Stimulated activated naive CD4-positive, alpha-beta T cell treated with Interleukin-2 at 50 U/mL for 16 hours (primary cell): ENCODE results near the gene GNG7.
"Not testable (repeated sequence)": the region's sequence is repeated elsewhere in the genome, so short reads cannot be mapped to it uniquely, and the experiment has no call there.

Experiments
- DNase-seq: peaks from one replicate; lab custom pipeline; 2025; lab: John Stamatoyannopoulos, UW

The GNG7 gene

DNA sequence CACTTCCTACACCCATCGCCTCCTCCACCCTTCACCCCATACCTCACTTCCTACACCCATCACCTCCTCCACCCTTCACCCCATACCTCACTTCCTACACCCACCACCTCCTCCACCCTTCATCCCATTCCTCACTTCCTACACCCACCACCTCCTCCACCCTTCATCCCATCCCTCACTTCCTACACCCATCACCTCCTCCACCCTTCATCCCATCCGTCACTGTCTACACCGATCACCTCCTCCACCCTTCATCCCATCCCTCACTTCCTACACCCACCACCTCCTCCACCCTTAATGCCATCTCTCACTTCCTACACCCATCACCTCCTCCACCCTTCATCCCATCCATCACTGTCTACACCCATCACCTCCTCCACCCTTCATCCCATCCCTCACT is 10.7 kb upstream of the GNG7 start:
- not testable (repeated sequence) for DNase-seq

- no peak for DNase-seq
Measured at GRCh38 chr19:2711875-2712205, 9.3 kb upstream of the GNG7 start.

GRCh38 chr19:2711172-2711874 is 8.8 kb upstream of the GNG7 start:
- no peak for DNase-seq

- DNase-seq: no peak
Measured at GRCh38 chr19:2706251-2706650, 3.8 kb upstream of the GNG7 start.

- DNase-seq: no peak
Measured at GRCh38 chr19:2703691-2704216, 1.3 kb upstream of the GNG7 start.

- no peak for DNase-seq
Measured at GRCh38 chr19:2703077-2703437, 563 bp upstream of the GNG7 start.

DNA sequence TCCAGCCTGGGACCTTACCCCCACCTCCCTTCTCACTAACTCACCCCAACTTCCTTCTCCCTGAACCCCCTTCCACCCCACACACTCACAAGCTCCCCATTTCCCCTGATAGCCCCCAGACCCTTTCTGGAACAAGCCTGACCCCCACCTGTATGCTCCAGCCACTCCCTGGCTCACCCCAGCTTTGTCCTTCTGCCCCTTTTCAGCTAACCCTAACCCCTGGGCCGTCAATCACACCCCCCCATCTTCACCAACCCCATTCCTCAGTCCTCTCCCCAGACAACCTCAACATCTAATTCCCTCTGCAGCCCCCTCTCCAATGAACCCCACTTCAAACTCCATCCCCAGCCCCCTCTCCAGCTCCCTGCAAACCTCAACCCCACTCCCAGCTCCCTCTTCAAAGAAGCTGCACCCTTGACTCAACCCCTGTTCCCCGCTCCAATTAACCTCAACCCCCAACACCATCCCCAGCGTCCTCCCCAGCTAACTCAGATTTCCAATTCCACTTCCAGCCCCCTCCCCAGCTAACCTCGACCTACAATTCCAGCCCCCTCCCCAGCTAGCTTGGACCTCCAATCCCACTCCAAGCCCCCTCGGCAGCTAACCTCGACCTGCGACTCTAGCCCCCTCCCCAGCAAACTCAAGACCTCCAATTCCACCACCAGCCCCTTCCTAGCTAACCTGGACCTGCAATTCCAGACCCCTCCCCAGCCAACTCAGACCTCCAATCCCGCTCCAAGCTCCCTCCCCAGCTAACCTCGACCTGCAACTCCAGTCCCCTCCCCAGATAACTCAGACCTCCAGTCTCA is 929 bp downstream of the GNG7 start:
- no peak for DNase-seq

DNA sequence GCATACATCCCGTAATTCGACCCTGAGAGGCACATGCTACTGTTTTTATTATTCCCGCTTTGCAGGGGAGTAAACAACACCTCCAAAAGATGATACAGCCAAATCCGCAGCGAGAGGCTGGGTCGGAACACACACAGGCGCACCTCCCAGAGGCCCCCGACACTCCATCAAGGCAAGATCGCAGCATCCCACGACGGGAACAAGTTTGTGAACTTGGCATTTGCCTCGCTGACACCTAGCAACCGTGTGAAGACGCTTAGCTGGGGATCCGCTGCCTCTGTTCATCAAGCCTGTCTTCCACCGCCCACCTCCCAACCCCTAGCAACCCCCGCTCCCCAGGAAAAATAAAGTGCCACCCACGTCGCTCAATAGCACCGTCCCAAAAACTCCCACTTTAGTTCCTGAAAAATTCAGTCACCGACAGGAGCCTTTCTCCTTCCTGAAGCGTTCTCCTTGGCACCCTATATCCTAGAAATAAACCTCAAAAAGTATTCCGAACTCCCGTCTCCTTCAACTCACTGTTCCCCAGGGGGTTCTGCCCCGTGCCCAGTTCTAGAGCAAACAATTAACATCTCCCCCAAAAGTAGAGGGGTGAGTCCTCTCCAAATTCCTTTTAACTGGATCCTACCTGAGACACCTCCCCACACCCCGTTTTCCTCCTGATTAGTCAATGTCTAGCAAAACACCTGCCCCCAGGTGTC is 1.7 kb downstream of the GNG7 start:
- no peak for DNase-seq

- no peak for DNase-seq
Measured at GRCh38 chr19:2699413-2700140, 2.9 kb downstream of the GNG7 start.

GRCh38 chr19:2694196-2694595 is 8.3 kb downstream of the GNG7 start:
- no peak for DNase-seq

- no peak for DNase-seq
Measured at GRCh38 chr19:2693492-2694160, 8.9 kb downstream of the GNG7 start.

DNA sequence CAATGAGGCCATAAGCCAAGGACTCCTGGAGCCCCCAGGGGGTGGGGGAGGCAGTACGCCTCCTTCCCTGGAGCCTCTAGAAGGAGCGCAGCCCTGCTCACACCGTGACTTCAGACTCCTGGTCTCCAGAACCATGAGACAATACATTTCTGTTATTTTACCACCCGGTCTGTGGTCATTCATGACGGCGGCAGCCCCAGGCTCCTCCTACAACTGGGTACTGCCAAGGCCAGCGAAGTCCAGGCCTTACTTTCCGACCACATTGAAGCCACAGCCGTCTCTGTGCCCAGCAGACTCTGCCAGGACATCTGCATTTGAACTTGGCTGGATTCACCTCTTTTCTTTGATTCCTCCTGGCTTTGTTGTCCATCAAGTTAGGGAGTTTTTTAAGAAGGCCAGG is 10.5 kb downstream of the GNG7 start:
- DNase-seq: no peak

DNA sequence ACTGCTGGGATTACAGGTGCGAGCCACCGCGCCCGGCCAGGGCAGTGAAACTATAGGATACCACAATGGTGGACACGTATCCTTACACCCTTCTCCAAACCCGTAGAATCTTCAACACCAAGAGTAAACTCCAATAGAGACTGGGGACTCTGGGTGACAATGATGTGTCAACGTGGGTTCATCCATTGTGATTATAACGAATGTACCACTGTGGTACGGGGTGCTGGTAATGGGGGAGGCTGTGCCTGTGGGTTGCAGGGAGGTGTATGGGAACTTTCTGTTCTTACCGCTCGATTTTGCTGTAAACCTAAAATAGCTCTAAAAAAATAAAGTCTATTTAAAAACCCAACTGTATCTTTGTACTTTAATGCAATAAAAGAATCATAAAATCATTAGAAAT is 11.6 kb downstream of the GNG7 start:
- DNase-seq: no peak

- no peak for DNase-seq
Measured at GRCh38 chr19:2686360-2686759, 16.1 kb downstream of the GNG7 start.

DNA sequence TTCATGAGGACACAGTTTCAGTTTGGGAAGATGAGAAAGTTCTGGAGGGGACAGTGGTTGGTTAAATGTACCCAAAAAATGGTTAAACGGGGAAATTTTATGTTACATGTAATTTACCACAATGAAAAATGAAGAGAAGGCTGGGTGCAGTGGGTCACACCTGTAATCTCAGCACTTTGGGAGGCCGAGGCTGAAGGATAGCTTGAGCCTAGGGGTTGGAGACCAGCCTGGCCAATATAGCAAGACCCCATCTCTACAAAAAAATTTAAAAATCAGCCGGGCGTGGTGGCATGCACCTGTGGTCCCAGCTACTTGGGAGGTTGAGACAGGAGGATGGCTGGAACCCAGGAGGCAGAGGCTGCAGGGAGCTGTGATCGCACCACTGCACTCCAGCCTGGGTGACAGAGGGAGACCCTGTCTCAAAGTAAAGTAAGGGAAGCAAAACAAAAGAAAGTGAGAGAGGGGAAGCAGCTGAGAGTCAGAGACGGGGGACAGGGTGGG is 17.2 kb downstream of the GNG7 start:
- no peak for DNase-seq

DNA sequence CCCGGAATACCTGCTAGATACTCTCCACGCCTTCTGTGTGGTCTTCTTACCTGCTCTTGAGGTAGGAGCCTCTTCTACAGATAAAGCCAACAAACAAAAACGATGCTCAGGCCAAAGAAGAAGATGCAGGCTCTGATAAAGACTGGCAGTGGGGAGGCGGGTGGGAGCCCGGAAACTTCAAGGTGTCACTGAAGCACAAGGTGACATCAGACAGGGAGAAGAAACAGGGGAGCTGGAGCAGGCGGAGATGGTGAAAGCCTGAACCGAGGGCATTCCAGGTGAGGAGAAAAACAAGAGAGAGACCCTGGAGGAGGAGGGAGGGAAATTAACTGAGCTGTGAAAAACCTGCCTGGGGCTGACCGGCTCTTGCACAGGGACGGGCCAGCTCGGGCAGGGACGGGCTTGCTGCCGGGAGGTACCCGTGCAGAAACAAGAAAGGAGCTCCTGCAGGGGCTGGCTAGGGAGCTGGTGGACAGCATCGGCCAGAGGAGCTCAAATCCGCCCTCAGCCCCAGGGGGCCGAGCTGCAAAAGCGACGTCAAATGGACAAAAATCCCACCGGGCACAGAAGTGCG is 19.0 kb downstream of the GNG7 start:
- no peak for DNase-seq

DNA sequence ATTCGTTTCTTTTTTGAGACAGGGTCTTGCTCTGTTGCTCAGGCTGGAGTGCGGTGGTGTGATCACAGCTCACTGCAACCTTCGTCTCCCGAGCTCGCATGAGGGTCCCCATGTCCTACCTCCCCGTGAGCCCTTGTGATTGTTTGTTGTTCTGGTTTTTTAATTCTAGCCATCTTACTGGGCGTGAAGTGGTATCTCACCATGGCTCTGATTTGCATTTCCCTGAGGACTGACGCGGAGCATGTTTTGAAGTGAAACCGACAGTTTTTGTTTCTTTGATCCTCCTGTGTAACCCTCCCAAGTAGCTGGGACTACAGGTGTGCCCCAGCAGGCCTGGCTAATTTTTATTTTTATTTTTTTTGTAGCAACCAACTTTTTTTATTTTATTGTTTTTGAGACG is 21.7 kb downstream of the GNG7 start:
- no peak for DNase-seq

GRCh38 chr19:2679439-2679838 is 23.1 kb downstream of the GNG7 start:
- DNase-seq: no peak

- DNase-seq: not testable (repeated sequence)
Measured at GRCh38 chr19:2678948-2679347, 23.5 kb downstream of the GNG7 start.

- DNase-seq: no peak
Measured at GRCh38 chr19:2678044-2678671, 24.3 kb downstream of the GNG7 start.

DNA sequence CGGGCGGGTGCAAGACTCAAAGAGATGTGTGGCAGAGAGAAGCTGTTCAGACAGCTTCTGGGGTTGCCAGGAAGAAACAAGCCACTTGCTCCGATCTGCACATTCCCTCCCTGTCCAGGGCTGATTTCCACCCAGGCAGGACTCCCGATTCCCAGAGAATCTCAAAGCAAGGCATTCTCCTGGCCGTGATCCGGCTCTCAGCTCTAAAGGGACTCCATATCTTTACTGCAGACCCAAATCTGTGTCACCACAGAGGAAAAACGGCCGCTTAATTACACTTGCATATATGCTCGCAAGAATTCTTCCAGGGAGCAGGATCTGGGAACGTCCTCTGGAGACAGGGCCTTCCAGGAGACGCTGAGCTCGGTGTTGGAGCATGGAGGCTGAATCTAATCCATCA is 25.7 kb downstream of the GNG7 start:
- no peak for DNase-seq
